HG03095 (cell line): ENCODE results near the gene WASL.

ENCODE experiments used
- ATAC-seq: cut with Tn5 transposase; IDR thresholded peaks from one replicate; pipeline ENCODE4 v1.9.1; 2021; ENCODE audit warnings: moderate library complexity; ENCODE audit not compliant: unreplicated experiment

WASL gene

GRCh38 chr7:123695944-123696677, 52.7 kb downstream of the WASL start:
- no peak for ATAC-seq

- no peak for ATAC-seq
Measured at GRCh38 chr7:123692471-123692877, 56.3 kb downstream of the WASL start.

GRCh38 chr7:123690550-123690949, 58.3 kb downstream of the WASL start:
- no peak for ATAC-seq

DNA sequence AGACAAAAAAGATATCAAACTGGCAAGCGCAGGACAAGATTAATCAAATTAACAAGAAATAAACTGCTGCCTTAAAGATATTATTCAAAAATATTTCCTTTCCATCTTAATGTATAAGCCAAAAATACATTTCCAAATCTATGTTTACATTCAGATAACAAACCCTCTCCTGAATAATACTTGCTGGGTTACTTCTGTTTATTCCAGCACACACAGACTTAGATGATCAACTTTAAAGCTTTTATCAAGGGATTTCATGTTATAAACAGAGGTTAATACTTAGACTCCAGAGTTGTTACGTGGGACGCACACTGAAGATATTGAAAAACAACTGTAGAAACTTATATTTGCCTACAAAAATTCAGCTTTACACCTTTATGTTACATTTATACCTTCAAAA, 59.6 kb downstream of the WASL start:
- ATAC-seq: no peak

GRCh38 chr7:123687727-123688126, 61.1 kb downstream of the WASL start:
- no peak for ATAC-seq

GRCh38 chr7:123687161-123687560, 61.6 kb downstream of the WASL start:
- ATAC-seq: no peak

DNA sequence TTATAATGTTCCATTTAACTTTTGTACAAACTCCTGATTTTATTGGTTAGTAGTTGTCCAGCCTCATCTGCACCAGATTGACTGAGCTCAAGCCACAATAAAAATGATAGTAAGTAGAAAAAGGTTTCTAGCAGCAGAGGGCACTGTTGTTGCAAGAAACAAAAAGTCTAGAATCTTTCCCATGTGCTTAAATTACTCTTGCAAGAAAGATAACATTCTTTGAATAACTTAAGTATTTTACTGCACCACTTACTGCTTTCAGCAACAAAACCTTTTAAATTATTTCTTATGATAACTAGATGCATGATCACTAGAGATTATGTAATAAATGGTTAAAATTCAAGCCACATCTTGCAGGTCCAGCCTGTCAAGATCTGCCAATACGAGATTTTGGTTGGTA, 66.1 kb downstream of the WASL start:
- ATAC-seq: peak; percentile 53

- no peak for ATAC-seq
Measured at GRCh38 chr7:123681561-123681960, 67.2 kb downstream of the WASL start.

DNA sequence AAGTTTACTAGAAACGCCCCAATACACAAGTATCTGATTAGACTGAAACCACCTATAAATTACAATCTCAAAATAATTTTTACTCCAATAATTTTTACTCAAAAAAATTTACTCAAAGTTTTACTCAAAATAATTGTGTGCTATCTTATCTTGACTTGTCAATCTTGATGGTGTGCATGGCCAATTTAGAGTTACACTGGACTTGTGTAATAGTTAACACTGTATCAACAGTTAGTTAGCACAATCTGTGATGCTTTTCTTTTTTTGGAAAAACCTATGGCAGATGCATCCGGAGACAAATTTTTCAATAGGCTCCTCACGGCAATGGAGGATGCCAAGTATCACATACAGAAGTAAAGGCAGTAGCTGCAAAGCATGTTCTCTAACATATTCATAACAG, 68.2 kb downstream of the WASL start:
- ATAC-seq: no peak

DNA sequence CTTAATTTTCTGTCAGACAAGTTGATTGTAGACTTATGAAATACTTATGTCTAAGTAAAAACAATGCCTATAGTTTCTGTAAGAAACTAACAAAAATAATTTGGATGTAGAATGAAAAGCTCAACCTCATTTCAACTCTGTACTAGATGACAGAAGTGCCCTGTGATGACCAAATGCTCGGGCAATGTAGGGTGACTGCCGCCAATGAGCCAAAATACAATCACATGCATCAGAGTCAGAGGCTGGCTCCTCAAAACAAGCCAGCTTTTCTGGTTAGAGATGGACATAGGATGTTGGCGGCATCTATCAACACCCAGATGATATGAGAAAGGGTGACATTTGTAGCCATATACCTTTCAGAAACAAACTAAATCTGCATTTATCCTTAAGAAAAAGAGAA, 69.2 kb downstream of the WASL start:
- ATAC-seq: no peak

DNA sequence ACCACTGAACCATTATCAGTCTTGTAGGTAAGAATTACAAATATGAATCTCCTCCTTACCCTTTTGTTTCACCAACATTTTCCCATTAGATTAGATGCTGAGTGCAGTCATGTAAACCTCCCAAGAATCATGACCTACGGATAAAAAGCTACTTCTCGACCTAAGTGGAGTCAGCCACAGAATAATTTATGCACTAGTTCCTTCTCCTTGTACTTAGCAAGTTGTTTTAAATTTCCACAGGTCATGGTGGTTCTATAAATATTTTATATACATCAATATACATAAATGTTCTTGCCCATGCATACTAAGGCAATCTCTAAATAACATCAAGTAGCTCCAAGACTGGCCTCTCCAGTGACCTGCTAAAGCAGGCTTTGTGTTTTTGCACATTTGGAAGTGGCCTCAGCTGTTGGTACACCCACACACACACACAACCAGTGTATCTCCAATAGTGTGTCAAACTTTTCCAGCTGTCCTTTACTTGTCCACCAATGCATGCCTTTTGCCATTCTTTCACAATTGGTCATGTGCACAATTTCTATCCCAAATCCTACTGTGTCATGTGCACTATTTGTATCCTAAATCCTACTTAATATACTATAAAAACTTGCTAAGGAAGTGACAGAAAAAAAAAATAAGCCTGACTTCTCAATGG, 71.6 kb downstream of the WASL start:
- ATAC-seq: no peak

- no peak for ATAC-seq
Measured at GRCh38 chr7:123675181-123675473, 73.7 kb downstream of the WASL start.

DNA sequence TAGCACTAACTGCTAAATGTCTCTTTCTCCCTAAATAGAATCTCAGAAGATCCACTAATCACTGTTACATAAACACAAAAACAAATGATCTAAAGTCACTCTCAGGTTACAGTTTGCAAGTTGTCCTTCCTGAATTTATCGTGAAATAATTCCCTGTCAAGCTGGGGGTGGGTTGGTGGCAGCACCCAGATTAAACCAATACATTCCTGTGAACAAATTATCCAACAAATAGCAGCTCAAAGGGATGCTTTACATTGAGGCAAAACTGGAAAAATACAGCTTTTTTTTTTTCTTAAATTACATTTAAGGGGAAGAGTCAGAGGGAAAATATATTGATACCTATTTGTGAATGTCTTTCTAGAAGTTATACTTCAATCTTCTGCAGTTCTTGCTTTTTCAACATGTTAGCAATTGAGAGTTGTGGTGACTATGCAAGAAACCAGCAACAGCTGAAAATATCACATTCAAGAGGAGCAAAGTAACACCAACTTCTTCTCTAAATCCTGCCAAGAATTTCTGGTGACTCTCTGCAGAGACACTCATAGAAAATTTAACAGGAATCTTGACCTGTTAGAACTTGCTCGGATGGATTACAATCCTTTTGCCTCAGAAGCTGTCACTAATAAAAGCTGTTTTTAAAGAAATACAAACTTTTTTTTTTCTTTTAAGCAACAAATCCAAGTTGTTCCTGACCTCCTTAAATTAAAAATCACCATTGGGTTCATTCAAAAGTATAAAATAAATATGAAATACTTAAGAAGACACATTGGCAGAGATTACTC, 74.2 kb downstream of the WASL start:
- ATAC-seq: no peak

DNA sequence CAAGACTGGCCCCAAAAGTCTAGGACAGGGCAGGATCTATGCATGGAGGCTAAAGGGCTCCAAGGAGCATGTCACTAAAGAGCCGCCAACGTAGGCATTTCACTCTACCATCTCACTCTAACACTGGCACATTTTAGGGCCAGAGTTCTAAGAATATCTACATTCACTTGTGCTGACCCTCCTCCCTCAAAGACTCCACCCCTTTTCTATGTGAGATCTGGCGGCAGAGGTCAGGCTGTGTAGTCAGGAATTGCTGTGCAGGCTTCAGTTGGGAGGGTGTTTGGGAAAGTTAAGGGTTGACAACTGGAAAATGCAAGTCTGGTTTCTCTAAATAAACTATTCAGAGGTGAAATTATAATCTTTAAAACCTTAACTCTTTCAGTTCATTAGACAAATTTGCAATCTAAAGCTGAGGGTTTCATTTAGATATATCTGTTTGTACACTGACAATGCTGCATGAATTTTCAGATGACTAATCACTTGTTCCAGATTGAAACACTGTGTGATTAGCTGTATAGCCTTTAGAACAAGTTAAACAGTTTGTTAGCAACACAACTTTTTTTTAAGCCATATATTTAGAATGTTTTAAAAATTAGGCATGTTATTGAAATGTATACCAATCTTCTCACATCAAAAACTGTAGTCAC, 74.9 kb downstream of the WASL start:
- ATAC-seq: no peak

DNA sequence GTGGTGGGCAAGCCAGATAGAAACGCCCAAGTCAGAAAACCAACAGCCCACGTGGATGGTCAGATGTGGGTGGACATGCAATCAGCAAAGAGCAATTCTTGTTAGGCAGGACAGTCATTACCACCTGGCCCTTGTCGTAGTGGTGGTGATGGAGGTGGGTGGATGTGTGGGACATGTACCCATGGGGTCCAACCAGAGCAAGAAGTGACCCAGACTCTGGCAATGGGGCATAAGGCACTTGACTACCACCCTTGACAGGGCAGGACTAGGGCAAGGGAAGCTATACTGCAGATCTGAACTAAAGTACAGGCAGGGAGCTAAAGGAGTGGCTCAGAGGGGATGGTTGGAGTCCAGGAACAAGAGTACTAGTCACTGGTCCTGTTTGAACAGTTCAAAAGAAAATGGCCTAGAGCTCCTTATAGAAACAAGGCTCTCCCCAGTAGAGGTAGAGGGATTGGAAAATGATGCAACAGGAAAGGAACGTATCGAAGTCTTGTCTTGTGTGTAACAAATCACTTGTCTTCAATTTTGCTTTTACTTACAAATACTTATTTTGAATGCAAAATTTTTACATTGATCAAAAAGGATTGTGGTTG, 75.6 kb downstream of the WASL start:
- ATAC-seq: no peak

DNA sequence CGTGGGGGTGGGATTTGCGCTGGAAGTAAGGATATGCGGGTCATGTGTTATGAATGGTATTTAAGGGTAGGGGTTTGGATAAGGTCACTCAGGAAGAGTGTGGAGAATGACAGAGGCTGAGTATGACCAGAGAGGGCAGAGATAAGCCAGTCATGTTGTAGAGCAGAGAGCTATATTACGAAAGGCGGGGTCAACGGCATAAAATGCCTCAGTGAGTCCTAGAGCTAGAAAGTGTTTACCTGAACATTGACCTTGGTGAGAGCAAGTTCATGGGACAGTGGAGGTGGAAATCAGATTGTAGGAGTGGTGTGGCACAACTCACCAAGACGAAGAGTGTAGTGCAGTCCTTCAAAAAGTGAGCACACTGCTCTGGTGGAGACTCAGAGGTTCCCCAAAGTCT, 79.3 kb downstream of the WASL start:
- no peak for ATAC-seq

- no peak for ATAC-seq
Measured at GRCh38 chr7:123666492-123666891, 82.3 kb downstream of the WASL start.

DNA sequence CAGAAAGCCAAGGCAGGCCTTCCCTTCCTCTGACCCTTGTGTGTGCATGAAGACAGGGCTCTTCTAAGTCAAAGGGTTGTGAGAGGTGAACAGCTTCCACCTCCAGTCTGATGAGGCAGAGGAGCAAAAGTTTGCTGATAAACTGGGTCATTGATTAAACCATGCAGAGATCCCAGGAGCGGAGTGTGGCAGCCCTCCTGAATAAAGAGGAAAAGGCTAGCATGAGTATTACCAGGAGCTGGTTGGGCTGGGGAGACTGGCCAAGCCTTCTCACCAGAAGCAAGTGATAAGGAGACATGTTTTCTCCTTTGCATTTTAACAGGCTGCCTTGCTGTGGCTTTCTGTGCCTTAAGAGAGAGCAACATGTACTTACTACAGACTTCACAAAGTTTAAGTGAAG, 82.9 kb downstream of the WASL start:
- ATAC-seq: no peak

GRCh38 chr7:123665157-123665556, 83.6 kb downstream of the WASL start:
- ATAC-seq: no peak

DNA sequence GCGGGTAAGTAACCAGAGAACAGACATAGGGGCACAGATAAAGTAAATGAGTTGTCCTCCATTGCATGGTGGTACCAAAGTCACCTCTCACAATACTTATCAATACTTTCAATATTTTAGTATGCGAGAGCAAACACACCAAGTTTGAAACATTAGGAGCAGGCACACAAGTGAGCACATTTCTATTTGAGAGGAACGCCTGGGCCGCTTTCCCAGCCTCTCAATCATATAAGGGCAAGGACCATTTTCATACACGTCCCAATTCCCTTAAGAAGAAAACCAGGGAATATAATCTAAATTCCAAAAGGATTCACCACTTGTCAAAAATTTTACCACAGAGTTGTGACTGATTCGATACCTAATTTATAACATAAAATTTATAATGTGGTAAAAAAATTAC, 85.6 kb downstream of the WASL start:
- no peak for ATAC-seq

DNA sequence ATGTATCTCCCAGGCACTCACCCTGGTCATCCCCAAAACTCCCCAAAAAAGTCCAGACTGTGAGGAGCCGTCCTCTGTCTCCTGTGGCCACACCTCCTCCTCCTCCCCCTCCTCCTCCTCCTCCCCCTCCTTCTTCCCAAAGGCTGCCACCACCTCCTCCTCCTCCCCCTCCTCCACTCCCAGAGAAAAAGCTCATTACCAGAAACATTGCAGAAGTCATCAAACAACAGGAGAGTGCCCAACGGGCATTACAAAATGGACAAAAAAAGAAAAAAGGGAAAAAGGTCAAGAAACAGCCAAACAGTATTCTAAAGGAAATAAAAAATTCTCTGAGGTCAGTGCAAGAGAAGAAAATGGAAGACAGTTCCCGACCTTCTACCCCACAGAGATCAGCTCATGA, 86.0 kb downstream of the WASL start:
- ATAC-seq: no peak
